GM21619 (cell line): ENCODE data around the gene LGALS7.
"Not testable (repeated sequence)": the region's sequence is repeated elsewhere in the genome, so short reads cannot be mapped to it uniquely, and the experiment has no call there.

ENCODE experiments used
- ATAC-seq: cut with Tn5 transposase; IDR thresholded peaks from one replicate; pipeline ENCODE4 v1.9.1; 2021; ENCODE audit not compliant: unreplicated experiment

Gene LGALS7

DNA sequence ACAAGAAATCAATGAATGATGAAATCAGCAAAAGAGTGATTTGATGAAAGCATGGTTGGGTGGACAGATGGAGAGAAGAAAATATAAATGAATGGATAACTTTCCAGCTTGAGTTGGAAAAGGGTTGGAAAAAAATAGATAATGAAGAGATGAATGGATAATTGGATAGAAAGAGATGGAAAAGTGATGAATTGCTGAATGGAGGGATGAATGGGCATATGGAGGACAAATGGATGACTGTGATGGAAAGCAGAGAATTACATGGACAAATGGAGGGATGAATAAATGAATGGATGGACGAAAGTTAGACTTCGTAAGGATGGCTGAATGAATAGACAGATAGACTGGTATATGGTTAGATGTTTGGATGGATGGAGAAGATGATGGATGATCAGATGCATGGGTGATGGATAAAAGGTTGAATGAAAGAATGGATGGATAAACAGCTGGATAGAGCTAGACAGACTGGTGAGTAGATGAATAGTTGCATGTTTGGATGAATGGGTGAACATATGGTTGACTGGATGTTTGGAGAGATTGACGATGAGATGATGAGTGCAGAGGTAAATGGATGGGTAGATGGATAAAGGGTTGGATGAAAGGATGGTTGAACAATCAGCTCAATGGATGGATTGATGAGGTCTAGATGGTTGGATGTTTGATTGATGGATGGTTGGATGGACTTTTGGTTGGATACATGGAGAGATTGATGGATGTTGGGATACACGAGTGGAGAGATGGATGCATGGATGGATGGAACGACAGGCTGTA lies 27.4 kb upstream of the LGALS7 start:
- ATAC-seq = no peak

GRCh38 chr19:38799104-38799503 lies 25.8 kb upstream of the LGALS7 start:
- ATAC-seq = no peak

DNA sequence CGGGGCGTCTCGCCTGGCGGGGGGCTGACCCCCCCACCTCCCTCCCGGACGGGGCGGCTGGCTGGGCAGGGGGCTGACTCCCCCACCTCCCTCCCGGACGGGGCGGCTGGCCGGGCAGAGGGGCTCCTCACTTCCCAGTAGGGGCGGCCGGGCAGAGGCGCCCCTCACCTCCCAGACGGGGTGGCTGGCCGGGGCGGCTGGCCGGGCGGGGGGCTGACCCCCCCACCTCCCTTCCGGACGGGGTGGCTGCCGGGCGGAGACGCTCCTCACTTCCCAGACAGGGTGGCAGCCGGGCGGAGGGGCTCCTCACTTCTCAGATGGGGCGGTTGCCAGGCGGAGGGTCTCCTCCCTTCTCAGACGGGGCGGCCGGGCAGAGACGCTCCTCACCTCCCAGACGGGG lies 24.5 kb upstream of the LGALS7 start:
- ATAC-seq = not testable (repeated sequence)

DNA sequence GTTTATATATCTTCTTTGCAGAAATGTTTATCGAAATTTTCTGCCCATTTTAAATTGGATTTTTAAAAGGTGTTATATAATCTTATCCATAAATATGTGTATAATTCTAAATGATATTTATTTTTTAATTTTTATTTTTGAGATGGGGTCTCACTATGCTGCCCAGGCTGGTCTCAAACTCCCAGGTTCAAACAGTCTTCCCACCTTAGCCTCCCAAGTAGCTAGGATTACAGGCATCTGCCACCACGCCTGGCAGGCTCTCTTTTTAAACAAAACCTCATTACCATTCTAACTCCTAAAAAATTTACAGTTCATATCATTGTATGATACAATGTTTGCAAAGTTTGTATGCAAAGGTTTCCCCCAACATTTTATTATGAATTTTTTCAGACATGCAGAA lies 22.8 kb upstream of the LGALS7 start:
- no peak for ATAC-seq

- no peak for ATAC-seq
Observed at GRCh38 chr19:38795549-38795948, 22.2 kb upstream of the LGALS7 start.

GRCh38 chr19:38793671-38794070 lies 20.4 kb upstream of the LGALS7 start:
- ATAC-seq = no peak

- no peak for ATAC-seq
Observed at GRCh38 chr19:38793177-38793576, 19.9 kb upstream of the LGALS7 start.

GRCh38 chr19:38792250-38793111 lies 19.2 kb upstream of the LGALS7 start:
- ATAC-seq = no peak

- peak; percentile 51 for ATAC-seq
Observed at GRCh38 chr19:38791451-38792064, 18.2 kb upstream of the LGALS7 start.

DNA sequence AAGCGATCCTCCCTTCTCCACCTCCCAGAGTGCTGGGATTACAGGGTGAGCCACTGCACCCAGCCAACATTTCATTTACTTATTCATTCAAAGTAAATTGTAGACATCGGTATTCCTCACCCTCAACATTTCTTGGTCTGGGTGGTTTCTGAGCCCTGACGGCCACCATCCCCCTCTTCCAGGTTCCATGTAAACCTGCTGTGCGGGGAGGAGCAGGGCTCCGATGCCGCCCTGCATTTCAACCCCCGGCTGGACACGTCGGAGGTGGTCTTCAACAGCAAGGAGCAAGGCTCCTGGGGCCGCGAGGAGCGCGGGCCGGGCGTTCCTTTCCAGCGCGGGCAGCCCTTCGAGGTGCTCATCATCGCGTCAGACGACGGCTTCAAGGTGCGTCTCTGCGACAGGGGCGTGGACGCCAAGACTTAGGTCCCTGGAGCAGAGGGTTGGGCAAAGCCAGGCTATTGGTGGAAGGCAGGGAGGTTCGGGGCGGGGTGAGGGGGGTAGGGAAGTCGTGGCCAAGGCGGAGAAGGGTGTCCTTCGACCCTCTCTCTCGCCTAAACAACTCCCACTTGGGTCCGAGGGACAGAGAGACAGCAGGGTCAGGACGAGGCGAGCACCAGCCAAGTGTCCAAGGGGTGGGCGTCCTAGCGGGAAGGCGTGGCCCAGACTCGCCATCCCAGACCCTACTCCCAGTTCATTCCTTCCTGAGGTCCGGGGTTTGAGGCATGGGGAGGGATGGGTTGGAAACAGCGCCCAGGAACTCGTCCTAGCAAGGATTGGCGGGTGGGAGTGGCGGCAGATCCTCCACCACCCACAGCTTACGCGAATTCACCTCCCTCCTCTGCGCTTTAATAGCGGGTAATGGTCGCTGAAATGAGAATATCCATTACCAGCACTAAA lies 17.4 kb upstream of the LGALS7 start:
- not testable (repeated sequence) for ATAC-seq

GRCh38 chr19:38788478-38789243 lies 15.3 kb upstream of the LGALS7 start, which contains the start of gene LGALS7B:
TSS of gene LGALS7B (plus strand) at chr19:38789200. CDS start at chr19:38789227, 27 bp downstream.
- ATAC-seq = no peak

DNA sequence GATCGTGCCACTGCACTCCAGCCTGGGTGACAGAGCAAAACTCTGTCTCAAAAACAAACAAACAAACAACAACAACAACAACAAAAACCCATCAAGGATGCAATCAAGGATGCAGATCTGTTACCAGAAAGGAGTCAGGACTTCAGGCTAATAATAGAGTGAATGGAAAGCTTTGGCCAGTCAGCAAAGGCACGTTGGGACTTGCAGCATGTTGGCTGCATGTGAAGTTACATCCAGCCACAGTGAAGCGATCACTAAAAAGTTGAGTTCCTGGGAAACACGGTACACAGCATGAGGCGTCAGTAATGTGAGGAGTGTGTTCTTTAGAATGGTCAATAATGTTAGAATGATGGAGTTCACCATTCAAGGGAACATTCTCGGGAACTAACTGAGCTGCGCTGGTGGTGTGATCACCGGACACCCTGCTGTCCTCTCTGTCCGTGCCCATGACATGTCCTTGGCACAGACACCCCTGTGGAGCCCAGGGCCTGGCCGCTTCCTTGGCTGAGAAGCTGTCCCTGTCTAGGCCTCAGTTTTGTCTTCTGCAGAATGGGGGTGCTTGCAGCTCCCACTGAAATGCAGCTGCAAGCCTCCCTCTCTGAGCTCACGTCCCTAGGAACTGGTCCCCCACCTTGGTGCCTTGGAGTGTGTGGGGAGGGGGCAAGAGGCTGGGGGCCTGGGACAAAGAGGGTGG lies 13.4 kb upstream of the LGALS7 start:
- no peak for ATAC-seq

DNA sequence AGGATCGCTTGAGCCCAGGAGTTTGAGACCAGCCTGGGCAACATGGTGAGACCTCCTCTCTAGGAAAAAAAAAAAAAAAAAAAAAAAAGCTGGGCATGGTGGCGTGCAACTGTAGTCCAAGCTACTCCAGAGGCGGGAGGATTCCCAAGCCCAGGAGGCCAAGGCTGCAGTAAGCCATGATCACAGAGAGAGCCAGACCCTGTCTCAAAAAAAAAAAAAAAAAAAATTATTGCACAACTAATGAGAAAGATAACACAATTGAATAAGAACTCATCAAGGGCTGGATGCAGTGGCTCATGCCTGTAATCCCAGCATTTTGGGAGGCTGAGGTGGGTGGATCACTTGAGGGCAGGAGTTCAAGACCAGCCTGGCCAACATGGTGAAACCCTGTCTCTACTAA lies 12.7 kb upstream of the LGALS7 start:
- ATAC-seq = not testable (repeated sequence)

GRCh38 chr19:38785187-38785699 lies 11.9 kb upstream of the LGALS7 start:
- no peak for ATAC-seq

- no peak for ATAC-seq
Observed at GRCh38 chr19:38784224-38784623, 10.9 kb upstream of the LGALS7 start.

- ATAC-seq = not testable (repeated sequence)
Observed at GRCh38 chr19:38782212-38782611, 8.9 kb upstream of the LGALS7 start.

DNA sequence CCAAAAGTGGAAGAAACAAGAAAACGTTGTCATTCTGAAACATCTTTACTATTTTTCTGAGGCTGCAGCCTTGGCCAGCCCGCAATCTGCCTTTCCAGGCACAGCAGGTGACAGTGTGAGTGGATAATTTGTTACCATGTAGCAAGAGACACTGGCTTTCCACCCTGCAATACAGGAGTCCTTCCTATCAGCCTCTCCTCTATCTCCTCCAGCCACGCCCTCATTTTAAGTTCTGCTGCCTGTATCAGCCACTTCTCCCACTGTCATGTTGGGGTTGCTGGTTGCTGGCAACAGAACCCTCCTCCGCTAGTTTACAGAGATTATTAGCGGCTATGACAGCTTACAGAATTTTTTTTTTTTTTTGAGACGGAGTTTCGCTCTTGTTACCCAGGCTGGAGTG lies 7.7 kb upstream of the LGALS7 start:
- ATAC-seq = no peak

GRCh38 chr19:38780443-38780842 lies 7.1 kb upstream of the LGALS7 start:
- ATAC-seq = no peak

GRCh38 chr19:38778733-38779132 lies 5.4 kb upstream of the LGALS7 start:
- no peak for ATAC-seq
